Smooth muscle cell (in vitro differentiated cells): ENCODE measurements around the gene MCM10. TPM values are rescaled to one million over a fixed set of nuclear protein-coding genes. Genes with fewer than 3 reads are reported as not detected.
"Not testable (repeated sequence)": the region's sequence is repeated elsewhere in the genome, so short reads cannot be mapped to it uniquely, and the experiment has no call there.

Source experiments
- DNase-seq: peaks from one replicate; lab custom pipeline; 2025; ENCODE audit not compliant: unreplicated experiment; lab: John Stamatoyannopoulos, UW
- H2AFZ ChIP-seq: fragments of 200-600 bp; sonication (generic); 2 replicates; pipeline ENCODE4 v1.6.0; 2016; ENCODE audit warnings: antibody characterized with exemption, low read depth, mild to moderate bottlenecking
- H3F3A ChIP-seq: fragments of 200-600 bp; sonication (generic); 2 replicates; pipeline ENCODE4 v1.6.0; 2017; ENCODE audit warnings: antibody characterized with exemption, low read depth
- H3K27ac ChIP-seq: fragments of 200-600 bp; sonication (generic); 2 replicates; pipeline ENCODE4 v1.5.1; 2016; ENCODE audit warnings: low read depth, mild to moderate bottlenecking
- H3K27me3 ChIP-seq: fragments of 200-600 bp; sonication (generic); 2 replicates; pipeline ENCODE4 v1.6.1; 2016; ENCODE audit warnings: low read depth, mild to moderate bottlenecking
- H3K36me3 ChIP-seq: fragments of 200-600 bp; sonication (generic); 2 replicates; pipeline ENCODE4 v1.5.1; 2016; ENCODE audit warnings: low read depth
- H3K4me1 ChIP-seq: fragments of 200-600 bp; sonication (generic); 2 replicates; pipeline ENCODE4 v1.5.1; 2016; ENCODE audit warnings: low read depth
- H3K4me2 ChIP-seq: fragments of 200-600 bp; sonication (generic); 2 replicates; pipeline ENCODE4 v1.6.0; 2016; ENCODE audit warnings: mild to moderate bottlenecking
- H3K4me3 ChIP-seq: fragments of 200-600 bp; sonication (generic); 2 replicates; pipeline ENCODE4 v1.5.1; 2016; ENCODE audit warnings: mild to moderate bottlenecking
- H3K79me2 ChIP-seq: fragments of 200-600 bp; sonication (generic); 2 replicates; pipeline ENCODE4 v1.6.0; 2016; ENCODE audit warnings: low read depth, mild to moderate bottlenecking
- H3K9ac ChIP-seq: fragments of 200-600 bp; sonication (generic); 2 replicates; pipeline ENCODE4 v1.6.0; 2016; ENCODE audit warnings: low read depth
- H3K9me3 ChIP-seq: fragments of 200-600 bp; sonication (generic); replicated peaks from 2 replicates; pipeline ENCODE4 v1.5.1; 2016; ENCODE audit warnings: low read depth
- H4K20me1 ChIP-seq: fragments of 200-600 bp; sonication (generic); 2 replicates; pipeline ENCODE4 v1.6.0; 2016; ENCODE audit warnings: low read depth
- CTCF ChIP-seq: fragments of 200-600 bp; sonication (generic); IDR thresholded peaks from 2 replicates; pipeline ENCODE4 v1.5.1; 2017; ENCODE audit warnings: borderline replicate concordance, mild to moderate bottlenecking, antibody characterized with exemption; ENCODE audit not compliant: insufficient read depth, poor library complexity, severe bottlenecking
- WGBS: methylation state at CpG from one replicate; pipeline ENCODE4 v1.1.7; 2016; ENCODE audit warnings: low lambda C conversion rate; 5-methylcytosine and 5-hydroxymethylcytosine counted together
- polyA plus RNA-seq: library from polyadenylated mRNA; unstranded; fragments of >200 nt; fragmentation: Nextera tagmentation; extraction: Ambion mirVana; gene quantifications from 2 replicates; pipeline ENCODE4 v1.2.1, GENCODE V29; 2016
- total RNA-seq: library from RNA; depleted of rRNA; stranded (reverse); fragments of >200 nt; gene quantifications from 2 replicates; pipeline ENCODE4 v1.2.3, GENCODE V29; 2014

The MCM10 gene
- total and polyA plus RNA-seq, 2 experiments from 2014 or later, result 3.5 to 5.7 TPM

GRCh38 chr10:13147161-13147560 is 14.2 kb upstream of the MCM10 start:
- H3K9ac ChIP-seq, result no peak overlapping the region
- no peak overlapping the region for H3K4me3 ChIP-seq
- H4K20me1 ChIP-seq, result no peaks in the 10 kb centered on the region
- no peaks in the 10 kb centered on the region for H3K36me3 ChIP-seq
- H3K4me2 ChIP-seq, result no peak overlapping the region
- H3K79me2 ChIP-seq, result no peaks in the 10 kb centered on the region
- H2AFZ ChIP-seq, result no peak overlapping the region
- H3K9me3 ChIP-seq, result no peaks in the 10 kb centered on the region
- DNase-seq, result no peak
- H3K27ac ChIP-seq, result no peak overlapping the region
- TF ChIP-seq CTCF, result no peak
- no peaks in the 10 kb centered on the region for H3F3A ChIP-seq
- no peaks in the 10 kb centered on the region for H3K4me1 ChIP-seq
- H3K27me3 ChIP-seq, result no peaks in the 10 kb centered on the region

GRCh38 chr10:13152296-13152695 is 9.1 kb upstream of the MCM10 start:
- WGBS, result 74% methylated on average over 3 of the region's 3 CpGs
- DNase-seq, result no peak

GRCh38 chr10:13155860-13156259 is 5.5 kb upstream of the MCM10 start:
- not testable (repeated sequence) for H3K9me3 ChIP-seq, H3K27ac ChIP-seq, H3K36me3 ChIP-seq, H3K9ac ChIP-seq, H3K4me3 ChIP-seq, H2AFZ ChIP-seq, H3K4me1 ChIP-seq, H3K4me2 ChIP-seq, DNase-seq, H3F3A ChIP-seq, H3K79me2 ChIP-seq, H4K20me1 ChIP-seq, H3K27me3 ChIP-seq
- 90% methylated on average over 4 of the region's 4 CpGs for WGBS

More at GRCh38 chr10:13152296-13152695, 9.1 kb upstream of the MCM10 start:
- Histone ChIP-seq H3K27me3 (no peaks in the 10 kb centered on the region), H4K20me1 (no peaks in the 10 kb centered on the region), H3K4me3 (no peak overlapping the region), H3K9ac (no peak overlapping the region), H2AFZ (no peak overlapping the region), H3K27ac (peak overlapping the region; percentile 70), H3K4me1 (no peaks in the 10 kb centered on the region), H3K36me3 (no peaks in the 10 kb centered on the region), H3F3A (no peaks in the 10 kb centered on the region), H3K79me2 (no peaks in the 10 kb centered on the region), H3K4me2 (no peak overlapping the region), H3K9me3 (no peaks in the 10 kb centered on the region)
- no peak for TF ChIP-seq CTCF

- no peaks in the 10 kb centered on the region for H3K9me3 ChIP-seq
- H2AFZ ChIP-seq, result no peak overlapping the region
- no peaks in the 10 kb centered on the region for H3K36me3 ChIP-seq
- TF ChIP-seq CTCF, result no peak
- peaks cover 8% of the 10 kb centered on the region for H3K79me2 ChIP-seq
- H3K4me1 ChIP-seq, result peaks cover 10% of the 10 kb centered on the region
- no peak overlapping the region for H3K4me2 ChIP-seq
- WGBS, result 92% methylated on average over 24 of the region's 32 CpGs
- H3F3A ChIP-seq, result no peaks in the 10 kb centered on the region
- H3K4me3 ChIP-seq, result no peak overlapping the region
- DNase-seq, result no peak
- no peak overlapping the region for H3K9ac ChIP-seq
- H3K27ac ChIP-seq, result no peak overlapping the region
- H4K20me1 ChIP-seq, result no peaks in the 10 kb centered on the region
- no peaks in the 10 kb centered on the region for H3K27me3 ChIP-seq
Observed at GRCh38 chr10:13158401-13158800, 3.0 kb upstream of the MCM10 start.
